Measurements from ENCODE around the gene MDN1. TPM values are rescaled to one million over a fixed set of nuclear protein-coding genes. Genes with fewer than 3 reads are reported as not detected.

Gene MDN1
- total and polyA plus RNA-seq, 2 of the 13 experiments (the other 11 are each of a cell fraction or from before 2014, with no cell fraction given) = 18.8 to 52.9 TPM

DNA sequence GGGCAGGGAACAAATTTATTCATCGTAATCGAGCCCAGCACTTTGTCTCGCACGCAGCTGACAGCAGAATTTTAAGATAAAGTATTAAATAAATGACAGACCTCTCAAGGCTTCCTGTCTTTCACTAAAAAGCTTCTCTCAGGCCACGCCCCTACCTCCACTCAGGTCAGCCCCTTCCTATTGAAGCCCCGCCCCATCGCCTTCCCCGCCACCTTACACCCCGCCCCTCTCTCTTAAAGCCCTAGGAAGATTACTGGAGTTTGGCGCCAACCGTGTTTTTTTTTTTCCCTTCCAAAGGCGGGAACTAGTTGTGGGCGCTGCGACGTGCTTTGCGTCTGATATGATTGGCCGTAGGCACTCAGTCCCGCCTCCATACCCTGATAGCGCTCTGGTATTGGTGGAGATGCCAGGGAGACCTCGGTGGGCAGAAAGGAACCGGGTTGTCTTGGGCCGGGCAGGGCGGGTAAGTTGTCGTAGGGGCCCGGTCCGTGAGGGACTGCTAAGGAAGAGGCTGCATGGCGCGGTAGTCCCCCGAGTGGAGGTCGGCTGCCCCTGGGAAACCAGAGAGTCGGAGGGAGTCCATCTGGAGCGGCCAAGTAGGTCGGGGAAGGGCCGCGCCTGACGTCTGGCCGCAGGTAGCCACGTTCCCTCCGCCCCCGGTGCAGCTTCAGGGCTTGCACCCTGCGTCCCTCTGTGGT, 10.0 kb upstream of the MDN1 start, which contains the start of gene CASP8AP2 (continued):
- TF ChIP-seq, protein P1, sequence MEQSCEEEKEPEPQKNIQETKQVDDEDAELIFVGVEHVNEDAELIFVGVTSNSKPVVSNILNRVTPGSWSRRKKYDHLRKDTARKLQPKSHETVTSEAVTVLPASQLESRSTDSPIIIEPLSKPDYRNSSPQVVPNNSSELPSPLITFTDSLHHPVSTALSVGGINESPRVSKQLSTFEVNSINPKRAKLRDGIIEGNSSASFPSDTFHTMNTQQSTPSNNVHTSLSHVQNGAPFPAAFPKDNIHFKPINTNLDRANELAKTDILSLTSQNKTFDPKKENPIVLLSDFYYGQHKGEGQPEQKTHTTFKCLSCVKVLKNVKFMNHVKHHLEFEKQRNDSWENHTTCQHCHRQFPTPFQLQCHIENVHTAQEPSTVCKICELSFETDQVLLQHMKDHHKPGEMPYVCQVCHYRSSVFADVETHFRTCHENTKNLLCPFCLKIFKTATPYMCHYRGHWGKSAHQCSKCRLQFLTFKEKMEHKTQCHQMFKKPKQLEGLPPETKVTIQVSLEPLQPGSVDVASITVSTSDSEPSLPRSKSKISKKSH (CRISPR knock-in tag; IDR thresholded peaks at IDR 0.05; ENCODE audit: borderline replicate concordance) = 0 out of 2 replicates have a peak, but pooled peaks have one; percentile 57
- TF ChIP-seq NCOA2 (CRISPR knock-in tag; IDR thresholded peaks at IDR 0.05) (0 out of 2 replicates have a peak, but pooled peaks have one; percentile 10), ETV5 (CRISPR knock-in tag; IDR thresholded peaks at IDR 0.05; ENCODE audit: borderline replicate concordance) (0 out of 2 replicates have a peak, but pooled peaks have one; percentile 6), ZFAT (CRISPR knock-in tag; conservative IDR thresholded peaks at IDR 0.05) (no peak), ZFP1 (CRISPR knock-in tag; IDR thresholded peaks at IDR 0.05) (no peak), FOXO1 (CRISPR knock-in tag; IDR thresholded peaks at IDR 0.05) (no peak), MTA1 (CRISPR knock-in tag; IDR thresholded peaks at IDR 0.05; ENCODE audit: borderline replicate concordance) (peak; percentile 32; the same call in 1 of the 2 replicates), TBX2 (CRISPR knock-in tag; IDR thresholded peaks at IDR 0.05; ENCODE audit: borderline replicate concordance) (peak; percentile 52; the same call in 1 of the 2 replicates), CREM (IDR thresholded peaks at IDR 0.05) (peak; percentile 61), CREM (CRISPR knock-in tag; IDR thresholded peaks at IDR 0.05) (no peak), GATAD1 (CRISPR knock-in tag; IDR thresholded peaks at IDR 0.05) (peak; percentile 61; the same call in 1 of the 2 replicates), ZNF737 (CRISPR knock-in tag; IDR thresholded peaks at IDR 0.05; ENCODE audit: borderline replicate concordance) (no peak), KAT8 (CRISPR knock-in tag; IDR thresholded peaks at IDR 0.05) (peak; percentile 67), ZFX (CRISPR knock-in tag; IDR thresholded peaks at IDR 0.05; ENCODE audit: low read depth) (peak; percentile 83), AGO2 (optimal IDR thresholded peaks at IDR 0.05; ENCODE audit: low read depth, low read length) (peak; percentile 49), TMF1 (CRISPR knock-in tag; IDR thresholded peaks at IDR 0.05; ENCODE audit: low read depth) (no peak), ZNF747 (CRISPR knock-in tag; IDR thresholded peaks at IDR 0.05; ENCODE audit: borderline replicate concordance) (0 out of 2 replicates have a peak, but pooled peaks have one; percentile 32)
- TF ChIP-seq, protein P2, sequence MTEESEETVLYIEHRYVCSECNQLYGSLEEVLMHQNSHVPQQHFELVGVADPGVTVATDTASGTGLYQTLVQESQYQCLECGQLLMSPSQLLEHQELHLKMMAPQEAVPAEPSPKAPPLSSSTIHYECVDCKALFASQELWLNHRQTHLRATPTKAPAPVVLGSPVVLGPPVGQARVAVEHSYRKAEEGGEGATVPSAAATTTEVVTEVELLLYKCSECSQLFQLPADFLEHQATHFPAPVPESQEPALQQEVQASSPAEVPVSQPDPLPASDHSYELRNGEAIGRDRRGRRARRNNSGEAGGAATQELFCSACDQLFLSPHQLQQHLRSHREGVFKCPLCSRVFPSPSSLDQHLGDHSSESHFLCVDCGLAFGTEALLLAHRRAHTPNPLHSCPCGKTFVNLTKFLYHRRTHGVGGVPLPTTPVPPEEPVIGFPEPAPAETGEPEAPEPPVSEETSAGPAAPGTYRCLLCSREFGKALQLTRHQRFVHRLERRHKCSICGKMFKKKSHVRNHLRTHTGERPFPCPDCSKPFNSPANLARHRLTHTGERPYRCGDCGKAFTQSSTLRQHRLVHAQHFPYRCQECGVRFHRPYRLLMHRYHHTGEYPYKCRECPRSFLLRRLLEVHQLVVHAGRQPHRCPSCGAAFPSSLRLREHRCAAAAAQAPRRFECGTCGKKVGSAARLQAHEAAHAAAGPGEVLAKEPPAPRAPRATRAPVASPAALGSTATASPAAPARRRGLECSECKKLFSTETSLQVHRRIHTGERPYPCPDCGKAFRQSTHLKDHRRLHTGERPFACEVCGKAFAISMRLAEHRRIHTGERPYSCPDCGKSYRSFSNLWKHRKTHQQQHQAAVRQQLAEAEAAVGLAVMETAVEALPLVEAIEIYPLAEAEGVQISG (CRISPR knock-in tag; IDR thresholded peaks at IDR 0.05) = 0 out of 2 replicates have a peak, but pooled peaks have one; percentile 39
- TF ChIP-seq, protein P3, sequence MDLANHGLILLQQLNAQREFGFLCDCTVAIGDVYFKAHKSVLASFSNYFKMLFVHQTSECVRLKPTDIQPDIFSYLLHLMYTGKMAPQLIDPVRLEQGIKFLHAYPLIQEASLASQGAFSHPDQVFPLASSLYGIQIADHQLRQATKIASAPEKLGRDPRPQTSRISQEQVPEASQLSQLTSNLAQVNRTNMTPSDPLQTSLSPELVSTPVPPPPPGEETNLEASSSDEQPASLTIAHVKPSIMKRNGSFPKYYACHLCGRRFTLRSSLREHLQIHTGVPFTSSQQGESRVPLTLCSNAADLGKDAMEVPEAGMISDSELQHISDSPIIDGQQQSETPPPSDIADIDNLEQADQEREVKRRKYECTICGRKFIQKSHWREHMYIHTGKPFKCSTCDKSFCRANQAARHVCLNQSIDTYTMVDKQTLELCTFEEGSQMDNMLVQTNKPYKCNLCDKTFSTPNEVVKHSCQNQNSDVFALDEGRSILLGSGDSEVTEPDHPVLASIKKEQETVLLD (CRISPR knock-in tag; IDR thresholded peaks at IDR 0.05; ENCODE audit: low read depth) = 0 out of 2 replicates have a peak, but pooled peaks have one; percentile 34
- TF ChIP-seq, protein P4, sequence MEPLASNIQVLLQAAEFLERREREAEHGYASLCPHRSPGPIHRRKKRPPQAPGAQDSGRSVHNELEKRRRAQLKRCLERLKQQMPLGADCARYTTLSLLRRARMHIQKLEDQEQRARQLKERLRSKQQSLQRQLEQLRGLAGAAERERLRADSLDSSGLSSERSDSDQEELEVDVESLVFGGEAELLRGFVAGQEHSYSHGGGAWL (CRISPR knock-in tag; IDR thresholded peaks at IDR 0.05) = 0 out of 2 replicates have a peak, but pooled peaks have one; percentile 17
- TF ChIP-seq, protein P5, sequence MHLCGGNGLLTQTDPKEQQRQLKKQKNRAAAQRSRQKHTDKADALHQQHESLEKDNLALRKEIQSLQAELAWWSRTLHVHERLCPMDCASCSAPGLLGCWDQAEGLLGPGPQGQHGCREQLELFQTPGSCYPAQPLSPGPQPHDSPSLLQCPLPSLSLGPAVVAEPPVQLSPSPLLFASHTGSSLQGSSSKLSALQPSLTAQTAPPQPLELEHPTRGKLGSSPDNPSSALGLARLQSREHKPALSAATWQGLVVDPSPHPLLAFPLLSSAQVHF (CRISPR knock-in tag; IDR thresholded peaks at IDR 0.05) = 0 out of 2 replicates have a peak, but pooled peaks have one; percentile 33

Measured in HepG2 (cell line).